COLO668 (cell line): Measurements from ENCODE around the gene STT3A.

Source experiments
- DNase-seq: peaks from one replicate; lab custom pipeline; 2025; ENCODE audit not compliant: unreplicated experiment; lab: John Stamatoyannopoulos, UW

The STT3A gene

DNA sequence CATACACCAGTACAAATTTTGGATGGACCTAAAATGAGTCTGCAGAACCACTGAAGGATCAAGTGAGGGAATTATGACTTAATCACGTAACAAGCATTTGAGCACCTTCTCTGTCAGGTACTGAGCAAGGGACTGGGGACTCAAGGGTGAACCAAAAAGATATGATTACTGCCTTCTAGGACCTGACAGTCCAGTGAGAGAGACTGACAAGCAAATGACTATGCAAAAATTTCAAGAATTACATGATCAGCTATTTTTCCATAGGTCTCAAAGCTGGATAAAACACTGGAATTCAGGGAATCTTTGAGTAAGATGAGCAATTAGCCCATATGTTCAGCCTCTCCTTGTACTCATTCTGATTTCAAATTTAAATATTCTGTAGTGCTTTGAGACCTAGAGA lies 5.2 kb upstream of the STT3A start:
- DNase-seq, result no peak

- DNase-seq, result no peak
These were observed 4.1 kb upstream of the STT3A start for GRCh38 chr11:125588505-125588904.

DNA sequence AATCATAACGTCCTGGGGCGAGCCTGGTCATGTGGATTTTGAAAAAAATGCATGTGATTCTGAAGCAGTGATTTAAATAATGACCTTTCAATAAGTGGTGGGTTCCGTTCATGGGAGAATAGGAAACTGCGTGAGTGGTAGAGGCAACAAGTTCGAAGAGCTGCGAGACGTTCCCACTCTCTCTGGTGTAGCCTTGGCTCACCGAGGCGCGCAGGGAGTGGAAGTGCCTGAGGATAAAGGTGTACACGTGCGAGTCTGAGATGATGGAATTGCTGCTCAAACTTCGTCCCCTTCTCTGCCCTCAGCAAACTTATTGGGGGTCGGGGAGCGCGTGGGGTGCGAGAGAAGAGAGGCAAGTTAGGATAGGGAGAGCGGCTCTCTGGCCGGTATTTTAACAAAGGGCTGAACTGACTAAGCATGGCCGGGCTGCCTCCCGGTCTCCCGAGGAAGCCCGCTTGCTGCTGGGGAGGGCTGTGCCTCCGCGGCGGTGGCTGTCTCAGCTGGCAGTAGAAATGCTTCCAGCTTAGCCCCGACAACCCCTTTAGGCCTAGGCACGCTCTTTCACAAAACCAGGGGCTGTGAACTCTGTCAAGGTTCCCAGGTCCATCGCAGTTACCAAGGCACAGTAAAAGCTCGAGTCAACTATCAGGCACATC lies 875 bp upstream of the STT3A start:
- DNase-seq, result peak; percentile 48

DNA sequence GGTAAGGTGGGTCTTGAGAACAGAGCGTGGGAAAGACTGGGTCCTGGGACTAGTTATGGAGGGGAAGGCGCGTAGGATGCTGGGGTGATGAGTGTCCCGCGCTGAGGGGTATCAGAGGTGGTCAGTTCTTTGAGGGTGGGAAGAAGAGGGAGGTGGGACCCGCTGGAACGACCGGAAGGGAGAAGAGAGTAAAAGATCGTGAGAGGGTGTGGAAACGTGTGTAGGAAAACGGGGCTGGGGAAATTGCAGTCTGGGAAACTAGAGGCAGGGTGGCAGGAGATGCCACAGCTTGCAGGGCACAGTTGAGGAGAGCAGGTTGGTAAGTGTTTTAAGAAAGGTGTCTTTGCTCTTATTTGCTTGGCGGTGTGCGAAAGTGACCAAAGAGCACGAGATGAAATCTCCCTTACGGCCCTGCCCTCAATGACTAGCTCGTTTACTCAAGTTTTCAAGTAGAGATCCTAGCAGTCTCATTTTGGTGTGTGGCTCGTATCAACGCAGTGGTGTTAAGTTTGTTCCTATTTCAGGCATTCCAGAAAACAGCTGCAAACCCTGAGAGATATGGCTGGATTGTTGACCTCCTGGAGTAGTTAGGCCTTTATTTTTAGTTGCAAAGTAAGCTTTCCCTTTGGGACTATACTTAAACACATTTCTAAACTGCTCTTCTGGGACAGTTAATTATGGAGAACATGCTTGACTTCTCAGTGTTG lies 615 bp downstream of the STT3A start:
- peak; percentile 43 for DNase-seq

- DNase-seq, result no peak
These were observed 2.3 kb downstream of the STT3A start for GRCh38 chr11:125594958-125595357.

DNA sequence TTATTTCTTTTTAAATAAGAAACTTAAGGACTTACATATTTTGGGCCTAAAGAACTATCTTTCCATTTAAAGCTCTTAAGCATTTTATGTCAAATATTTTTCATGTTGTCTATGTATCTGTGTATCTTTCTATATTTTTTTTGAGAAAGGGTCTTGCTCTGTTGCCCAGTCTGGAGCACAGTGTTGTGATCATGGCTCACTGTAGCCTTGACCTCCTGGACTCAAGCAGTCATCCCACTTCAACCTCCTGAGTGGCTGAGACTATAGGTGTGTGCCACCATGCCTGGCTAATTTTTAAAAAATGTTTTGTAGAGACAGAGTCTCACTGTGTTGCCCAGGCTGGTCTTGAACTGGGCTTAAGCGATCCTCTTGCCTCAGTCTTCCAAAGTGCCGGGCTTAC lies 8.0 kb downstream of the STT3A start:
- no peak for DNase-seq

- DNase-seq, result no peak
These were observed 10.6 kb downstream of the STT3A start for GRCh38 chr11:125603207-125603606.

GRCh38 chr11:125605417-125605816 lies 12.8 kb downstream of the STT3A start:
- no peak for DNase-seq

DNA sequence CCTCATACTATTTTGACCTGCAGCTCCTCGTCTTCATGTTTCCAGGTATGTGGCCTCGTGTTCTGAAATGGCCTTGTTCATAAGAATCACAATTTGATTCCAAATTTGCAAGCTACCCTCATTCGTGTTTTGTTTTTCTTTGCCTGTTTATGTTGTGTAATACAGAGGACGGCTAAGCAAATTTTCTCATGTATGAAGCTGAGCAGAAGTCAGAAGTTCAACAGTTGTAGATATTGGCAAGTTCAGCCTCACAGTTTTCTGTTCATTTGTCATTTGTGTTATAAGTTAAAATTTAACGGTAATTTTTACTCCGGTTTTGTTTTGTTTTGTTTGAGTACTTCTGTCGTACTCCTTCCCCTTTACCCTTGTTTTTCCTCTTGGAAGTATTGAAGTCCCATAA lies 16.9 kb downstream of the STT3A start:
- DNase-seq, result no peak

DNA sequence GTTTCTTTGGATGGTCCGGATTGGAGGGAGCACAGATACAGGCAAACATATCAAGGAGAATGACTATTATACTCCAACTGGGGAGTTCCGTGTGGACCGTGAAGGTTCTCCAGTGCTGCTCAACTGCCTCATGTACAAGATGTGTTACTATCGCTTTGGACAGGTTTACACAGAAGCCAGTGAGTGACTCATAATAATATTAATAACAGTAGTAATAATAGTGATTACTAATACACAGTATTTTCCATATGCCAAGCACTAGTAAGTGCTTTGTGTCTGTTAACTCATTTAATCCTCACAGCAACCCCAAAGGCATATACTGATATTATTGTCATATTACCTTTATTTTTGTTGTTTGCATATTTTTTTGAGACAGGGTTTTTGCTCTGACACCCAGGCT lies 25.7 kb downstream of the STT3A start:
- DNase-seq, result no peak

DNA sequence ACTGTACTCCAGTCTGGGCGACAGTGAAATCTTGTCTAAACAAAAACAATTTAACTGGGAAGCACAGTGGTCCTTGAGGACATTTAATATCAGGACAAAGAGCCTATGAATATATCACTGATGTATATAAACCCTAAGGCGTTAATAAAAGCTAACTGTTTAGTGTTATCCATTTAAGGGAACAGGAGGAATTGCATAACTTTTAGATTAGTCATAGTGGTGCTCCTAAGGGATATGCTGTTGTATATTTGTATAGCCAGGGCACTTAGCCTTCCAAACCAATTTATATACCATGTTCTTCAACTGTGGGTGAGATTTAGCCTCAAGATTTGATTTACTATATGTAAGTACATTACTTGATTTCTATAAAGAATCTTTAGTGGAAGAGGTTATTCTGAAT lies 29.3 kb downstream of the STT3A start:
- DNase-seq, result no peak

DNA sequence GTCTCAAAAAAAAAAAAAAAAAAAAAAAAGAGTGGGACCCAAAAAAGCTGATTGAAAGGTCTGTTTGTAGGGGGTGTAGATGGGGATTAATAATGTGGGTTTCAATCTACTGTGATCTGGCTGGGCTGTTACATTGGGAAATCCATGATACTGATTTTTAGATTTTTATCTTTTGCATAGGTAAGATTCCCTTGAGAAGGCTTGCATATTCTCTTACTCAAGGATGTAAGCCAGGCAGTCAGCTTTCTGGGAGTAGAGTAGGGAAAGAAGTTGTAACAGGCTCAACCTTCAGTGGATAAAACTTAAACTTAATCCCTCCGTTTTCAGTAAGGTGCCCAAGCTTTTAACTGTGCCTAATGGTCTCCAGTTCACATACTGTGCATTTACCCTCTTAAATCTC lies 30.4 kb downstream of the STT3A start:
- DNase-seq, result no peak

- DNase-seq, result no peak
These were observed 32.1 kb downstream of the STT3A start, which contains the start of gene CHEK1 for GRCh38 chr11:125624756-125625213. Gene CHEK1 (plus strand): TSS chr11:125625163. CDS start chr11:125626769, 1,606 bp downstream.

GRCh38 chr11:125625225-125625629 lies 32.6 kb downstream of the STT3A start:
- DNase-seq, result no peak

GRCh38 chr11:125625630-125626287 lies 33.1 kb downstream of the STT3A start:
- peak; percentile 92 for DNase-seq

DNA sequence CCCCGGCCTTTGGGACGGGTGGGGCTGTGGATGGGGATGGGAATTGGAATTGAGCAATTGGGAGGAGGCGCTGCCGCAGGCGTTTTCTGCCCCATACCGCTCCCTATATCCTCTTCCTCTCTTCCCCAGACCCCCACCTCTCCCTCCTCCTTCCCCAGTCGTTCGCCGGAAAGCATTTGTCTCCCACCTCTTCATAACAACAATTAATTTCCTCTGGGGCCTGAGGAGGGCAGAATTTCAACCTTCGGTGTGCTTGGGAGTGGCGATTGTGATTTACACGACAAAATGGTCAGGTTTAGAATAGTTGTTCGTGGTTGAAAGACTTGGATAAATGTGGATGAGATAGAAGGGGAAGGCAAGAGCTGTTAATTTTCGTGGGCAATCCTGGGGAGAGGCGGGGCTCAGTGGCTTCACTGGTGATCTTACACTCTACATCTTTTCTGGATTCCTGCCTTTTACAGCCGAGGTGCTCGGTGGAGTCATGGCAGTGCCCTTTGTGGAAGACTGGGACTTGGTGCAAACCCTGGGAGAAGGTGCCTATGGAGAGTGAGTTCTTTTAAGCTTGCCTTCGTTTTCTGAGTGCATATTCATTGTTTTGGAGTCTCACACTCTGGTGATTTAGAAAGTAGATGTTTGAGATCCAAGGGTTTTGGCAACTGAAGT lies 33.8 kb downstream of the STT3A start:
- peak; percentile 32 for DNase-seq

- DNase-seq, result no peak
These were observed 34.7 kb downstream of the STT3A start for GRCh38 chr11:125627236-125627910.

- DNase-seq, result no peak
These were observed 45.2 kb downstream of the STT3A start for GRCh38 chr11:125637840-125638239.

GRCh38 chr11:125638315-125638714 lies 45.7 kb downstream of the STT3A start:
- DNase-seq, result no peak

GRCh38 chr11:125645871-125646270 lies 53.2 kb downstream of the STT3A start:
- no peak for DNase-seq
